WTC11 (cell line): Measurements from ENCODE around the gene PLPP4. TPM values are rescaled to one million over a fixed set of nuclear protein-coding genes. Genes with fewer than 3 reads are reported as not detected.

Source experiments
- ATAC-seq: fragments of 200-7000 bp; cut with Tn5 transposase; 2 replicates; pipeline ENCODE4 v1.10.0; 2021; ENCODE audit warnings: mild to moderate bottlenecking, moderate library complexity
- CTCF ChIA-PET: fragments of 300-600 bp; sonication (Branson Sonifier 250); formaldehyde crosslinking; loops from one replicate; lab custom pipeline; 2021; ENCODE audit warnings: antibody characterized with exemption; lab: Charles Lee
- POLR2A ChIA-PET: fragments of 350-600 bp; sonication (Branson Sonifier 250); formaldehyde crosslinking; loops from one replicate; lab custom pipeline; 2021; ENCODE audit warnings: antibody characterized with exemption; lab: Charles Lee
- DNase-seq: peaks from one replicate; pipeline ENCODE4 v3.0.0; 2021; ENCODE audit warnings: low spot score
- H3K27ac Mint-ChIP-seq: 2 replicates; pipeline ENCODE4 v1.8.0; 2021; ENCODE audit warnings: mixed read lengths
- H3K27me3 Mint-ChIP-seq: 2 replicates; pipeline ENCODE4 v1.8.0; 2021; ENCODE audit warnings: low read depth, mild to moderate bottlenecking, moderate library complexity, mixed read lengths
- H3K36me3 Mint-ChIP-seq: 2 replicates; pipeline ENCODE4 v1.8.0; 2021; ENCODE audit warnings: mixed read lengths
- H3K4me1 Mint-ChIP-seq: 2 replicates; pipeline ENCODE4 v1.8.0; 2022; ENCODE audit warnings: mixed read lengths
- H3K4me3 Mint-ChIP-seq: 2 replicates; pipeline ENCODE4 v1.8.0; 2021; ENCODE audit warnings: mild to moderate bottlenecking, moderate library complexity, mixed read lengths
- H3K9me3 Mint-ChIP-seq: 2 replicates; pipeline ENCODE4 v1.8.0; 2021; ENCODE audit warnings: mixed read lengths
- CREB1 ChIP-seq: sonication (generic); formaldehyde crosslinking; IDR thresholded peaks from 2 replicates; pipeline ENCODE4 v1.8.0; 2023; ENCODE audit warnings: mild to moderate bottlenecking, missing genetic modification reagents
- EMX1 ChIP-seq: fragments of 250-450 bp; sonication (Bioruptor Pico); IDR thresholded peaks from 2 replicates; pipeline ENCODE4 v1.8.0; 2021; ENCODE audit warnings: mild to moderate bottlenecking
- FOXK1 ChIP-seq: sonication (generic); formaldehyde crosslinking; IDR thresholded peaks from 2 replicates; pipeline ENCODE4 v1.8.0; 2022; ENCODE audit warnings: mild to moderate bottlenecking, moderate library complexity, missing genetic modification reagents
- IRF2 ChIP-seq: sonication (generic); formaldehyde crosslinking; IDR thresholded peaks from 2 replicates; pipeline ENCODE4 v1.8.0; 2022; ENCODE audit warnings: low read depth, missing genetic modification reagents, borderline replicate concordance
- JAZF1 ChIP-seq: fragments of 250-450 bp; sonication (Bioruptor Pico); IDR thresholded peaks from 2 replicates; pipeline ENCODE4 v1.9.0; 2021; ENCODE audit warnings: moderate library complexity, mild to moderate bottlenecking, inconsistent platforms
- NFATC4 ChIP-seq: fragments of 250-450 bp; sonication (Bioruptor Pico); IDR thresholded peaks from 2 replicates; pipeline ENCODE4 v1.9.0; 2021; ENCODE audit warnings: mild to moderate bottlenecking
- NR1H2 ChIP-seq: sonication (generic); formaldehyde crosslinking; IDR thresholded peaks from 2 replicates; pipeline ENCODE4 v1.9.0; 2021; ENCODE audit warnings: mild to moderate bottlenecking, moderate library complexity, missing genetic modification reagents
- NR2C2 ChIP-seq: sonication (generic); formaldehyde crosslinking; IDR thresholded peaks from 2 replicates; pipeline ENCODE4 v1.8.0; 2022; ENCODE audit warnings: mild to moderate bottlenecking, missing genetic modification reagents
- NR3C1 ChIP-seq: sonication (generic); formaldehyde crosslinking; conservative IDR thresholded peaks from 2 replicates; pipeline ENCODE4 v1.8.1; 2023; ENCODE audit warnings: low read depth, mild to moderate bottlenecking, missing genetic modification reagents
- total RNA-seq: library from RNA; stranded (reverse); gene quantifications from 3 replicates; pipeline ENCODE4 v1.2.3, GENCODE V29; 2021
- TF ChIP-seq, protein P1 (sequence below): sonication (generic); formaldehyde crosslinking; IDR thresholded peaks from 2 replicates; pipeline ENCODE4 v1.8.1; 2023; ENCODE audit warnings: mild to moderate bottlenecking, missing genetic modification reagents
- TF ChIP-seq, protein P2 (sequence below): sonication (generic); formaldehyde crosslinking; IDR thresholded peaks from 2 replicates; pipeline ENCODE4 v1.8.0; 2023; ENCODE audit warnings: missing genetic modification reagents, mild to moderate bottlenecking, borderline replicate concordance
- TF ChIP-seq, protein P3 (sequence below): sonication (generic); formaldehyde crosslinking; conservative IDR thresholded peaks from 2 replicates; pipeline ENCODE4 v1.8.1; 2023; ENCODE audit warnings: mild to moderate bottlenecking, low read depth, missing genetic modification reagents, moderate library complexity
- TF ChIP-seq, protein P4 (sequence below): sonication (generic); formaldehyde crosslinking; IDR thresholded peaks from 2 replicates; pipeline ENCODE4 v1.8.0; 2022; ENCODE audit warnings: missing genetic modification reagents
- TF ChIP-seq, protein P5 (sequence below): sonication (generic); formaldehyde crosslinking; IDR thresholded peaks from 2 replicates; pipeline ENCODE4 v1.8.1; 2022; ENCODE audit warnings: low read depth, missing genetic modification reagents, borderline replicate concordance
- TF ChIP-seq, protein P6 (sequence below): sonication (generic); formaldehyde crosslinking; IDR thresholded peaks from 2 replicates; pipeline ENCODE4 v1.8.1; 2023; ENCODE audit warnings: mild to moderate bottlenecking, missing genetic modification reagents, borderline replicate concordance

The PLPP4 gene
- total RNA-seq, 1 experiment from 2014 or later, result 0.15 TPM

DNA sequence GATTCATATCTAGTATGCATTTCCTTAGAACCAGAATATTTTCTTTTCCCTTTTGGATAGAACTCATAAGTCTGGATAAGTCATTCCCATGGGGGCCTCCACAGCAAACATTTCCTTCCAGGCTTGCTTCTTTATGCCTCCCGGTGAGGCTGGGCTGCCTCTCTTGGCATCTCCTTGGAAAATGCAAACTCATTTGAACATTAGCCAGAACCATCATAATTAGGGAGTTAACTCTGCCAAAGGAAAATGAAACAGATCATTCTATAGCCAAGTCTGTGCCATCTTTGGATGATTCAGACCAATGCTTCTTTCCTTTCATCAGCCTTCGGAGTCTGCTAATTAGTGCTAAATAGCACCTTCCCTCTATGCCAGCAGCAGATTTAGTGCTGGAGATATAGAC lies 81.1 kb downstream of the PLPP4 start (continued):
- TF ChIP-seq NR1H2 (CRISPR knock-in tag) (no peak), EMX1 (CRISPR knock-in tag) (no peak), CREB1 (CRISPR knock-in tag) (no peak), NR2C2 (no peak), NR3C1 (no peak), IRF2 (CRISPR knock-in tag) (no peak), FOXK1 (CRISPR knock-in tag) (no peak), NFATC4 (CRISPR knock-in tag) (no peak)
- TF ChIP-seq, protein P1, sequence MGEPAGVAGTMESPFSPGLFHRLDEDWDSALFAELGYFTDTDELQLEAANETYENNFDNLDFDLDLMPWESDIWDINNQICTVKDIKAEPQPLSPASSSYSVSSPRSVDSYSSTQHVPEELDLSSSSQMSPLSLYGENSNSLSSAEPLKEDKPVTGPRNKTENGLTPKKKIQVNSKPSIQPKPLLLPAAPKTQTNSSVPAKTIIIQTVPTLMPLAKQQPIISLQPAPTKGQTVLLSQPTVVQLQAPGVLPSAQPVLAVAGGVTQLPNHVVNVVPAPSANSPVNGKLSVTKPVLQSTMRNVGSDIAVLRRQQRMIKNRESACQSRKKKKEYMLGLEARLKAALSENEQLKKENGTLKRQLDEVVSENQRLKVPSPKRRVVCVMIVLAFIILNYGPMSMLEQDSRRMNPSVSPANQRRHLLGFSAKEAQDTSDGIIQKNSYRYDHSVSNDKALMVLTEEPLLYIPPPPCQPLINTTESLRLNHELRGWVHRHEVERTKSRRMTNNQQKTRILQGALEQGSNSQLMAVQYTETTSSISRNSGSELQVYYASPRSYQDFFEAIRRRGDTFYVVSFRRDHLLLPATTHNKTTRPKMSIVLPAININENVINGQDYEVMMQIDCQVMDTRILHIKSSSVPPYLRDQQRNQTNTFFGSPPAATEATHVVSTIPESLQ (CRISPR knock-in tag), result no peak
- TF ChIP-seq, protein P2, sequence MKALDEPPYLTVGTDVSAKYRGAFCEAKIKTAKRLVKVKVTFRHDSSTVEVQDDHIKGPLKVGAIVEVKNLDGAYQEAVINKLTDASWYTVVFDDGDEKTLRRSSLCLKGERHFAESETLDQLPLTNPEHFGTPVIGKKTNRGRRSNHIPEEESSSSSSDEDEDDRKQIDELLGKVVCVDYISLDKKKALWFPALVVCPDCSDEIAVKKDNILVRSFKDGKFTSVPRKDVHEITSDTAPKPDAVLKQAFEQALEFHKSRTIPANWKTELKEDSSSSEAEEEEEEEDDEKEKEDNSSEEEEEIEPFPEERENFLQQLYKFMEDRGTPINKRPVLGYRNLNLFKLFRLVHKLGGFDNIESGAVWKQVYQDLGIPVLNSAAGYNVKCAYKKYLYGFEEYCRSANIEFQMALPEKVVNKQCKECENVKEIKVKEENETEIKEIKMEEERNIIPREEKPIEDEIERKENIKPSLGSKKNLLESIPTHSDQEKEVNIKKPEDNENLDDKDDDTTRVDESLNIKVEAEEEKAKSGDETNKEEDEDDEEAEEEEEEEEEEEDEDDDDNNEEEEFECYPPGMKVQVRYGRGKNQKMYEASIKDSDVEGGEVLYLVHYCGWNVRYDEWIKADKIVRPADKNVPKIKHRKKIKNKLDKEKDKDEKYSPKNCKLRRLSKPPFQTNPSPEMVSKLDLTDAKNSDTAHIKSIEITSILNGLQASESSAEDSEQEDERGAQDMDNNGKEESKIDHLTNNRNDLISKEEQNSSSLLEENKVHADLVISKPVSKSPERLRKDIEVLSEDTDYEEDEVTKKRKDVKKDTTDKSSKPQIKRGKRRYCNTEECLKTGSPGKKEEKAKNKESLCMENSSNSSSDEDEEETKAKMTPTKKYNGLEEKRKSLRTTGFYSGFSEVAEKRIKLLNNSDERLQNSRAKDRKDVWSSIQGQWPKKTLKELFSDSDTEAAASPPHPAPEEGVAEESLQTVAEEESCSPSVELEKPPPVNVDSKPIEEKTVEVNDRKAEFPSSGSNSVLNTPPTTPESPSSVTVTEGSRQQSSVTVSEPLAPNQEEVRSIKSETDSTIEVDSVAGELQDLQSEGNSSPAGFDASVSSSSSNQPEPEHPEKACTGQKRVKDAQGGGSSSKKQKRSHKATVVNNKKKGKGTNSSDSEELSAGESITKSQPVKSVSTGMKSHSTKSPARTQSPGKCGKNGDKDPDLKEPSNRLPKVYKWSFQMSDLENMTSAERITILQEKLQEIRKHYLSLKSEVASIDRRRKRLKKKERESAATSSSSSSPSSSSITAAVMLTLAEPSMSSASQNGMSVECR (CRISPR knock-in tag), result no peak
- TF ChIP-seq, protein P3, sequence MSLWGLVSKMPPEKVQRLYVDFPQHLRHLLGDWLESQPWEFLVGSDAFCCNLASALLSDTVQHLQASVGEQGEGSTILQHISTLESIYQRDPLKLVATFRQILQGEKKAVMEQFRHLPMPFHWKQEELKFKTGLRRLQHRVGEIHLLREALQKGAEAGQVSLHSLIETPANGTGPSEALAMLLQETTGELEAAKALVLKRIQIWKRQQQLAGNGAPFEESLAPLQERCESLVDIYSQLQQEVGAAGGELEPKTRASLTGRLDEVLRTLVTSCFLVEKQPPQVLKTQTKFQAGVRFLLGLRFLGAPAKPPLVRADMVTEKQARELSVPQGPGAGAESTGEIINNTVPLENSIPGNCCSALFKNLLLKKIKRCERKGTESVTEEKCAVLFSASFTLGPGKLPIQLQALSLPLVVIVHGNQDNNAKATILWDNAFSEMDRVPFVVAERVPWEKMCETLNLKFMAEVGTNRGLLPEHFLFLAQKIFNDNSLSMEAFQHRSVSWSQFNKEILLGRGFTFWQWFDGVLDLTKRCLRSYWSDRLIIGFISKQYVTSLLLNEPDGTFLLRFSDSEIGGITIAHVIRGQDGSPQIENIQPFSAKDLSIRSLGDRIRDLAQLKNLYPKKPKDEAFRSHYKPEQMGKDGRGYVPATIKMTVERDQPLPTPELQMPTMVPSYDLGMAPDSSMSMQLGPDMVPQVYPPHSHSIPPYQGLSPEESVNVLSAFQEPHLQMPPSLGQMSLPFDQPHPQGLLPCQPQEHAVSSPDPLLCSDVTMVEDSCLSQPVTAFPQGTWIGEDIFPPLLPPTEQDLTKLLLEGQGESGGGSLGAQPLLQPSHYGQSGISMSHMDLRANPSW, result no peak
- TF ChIP-seq, protein P4, sequence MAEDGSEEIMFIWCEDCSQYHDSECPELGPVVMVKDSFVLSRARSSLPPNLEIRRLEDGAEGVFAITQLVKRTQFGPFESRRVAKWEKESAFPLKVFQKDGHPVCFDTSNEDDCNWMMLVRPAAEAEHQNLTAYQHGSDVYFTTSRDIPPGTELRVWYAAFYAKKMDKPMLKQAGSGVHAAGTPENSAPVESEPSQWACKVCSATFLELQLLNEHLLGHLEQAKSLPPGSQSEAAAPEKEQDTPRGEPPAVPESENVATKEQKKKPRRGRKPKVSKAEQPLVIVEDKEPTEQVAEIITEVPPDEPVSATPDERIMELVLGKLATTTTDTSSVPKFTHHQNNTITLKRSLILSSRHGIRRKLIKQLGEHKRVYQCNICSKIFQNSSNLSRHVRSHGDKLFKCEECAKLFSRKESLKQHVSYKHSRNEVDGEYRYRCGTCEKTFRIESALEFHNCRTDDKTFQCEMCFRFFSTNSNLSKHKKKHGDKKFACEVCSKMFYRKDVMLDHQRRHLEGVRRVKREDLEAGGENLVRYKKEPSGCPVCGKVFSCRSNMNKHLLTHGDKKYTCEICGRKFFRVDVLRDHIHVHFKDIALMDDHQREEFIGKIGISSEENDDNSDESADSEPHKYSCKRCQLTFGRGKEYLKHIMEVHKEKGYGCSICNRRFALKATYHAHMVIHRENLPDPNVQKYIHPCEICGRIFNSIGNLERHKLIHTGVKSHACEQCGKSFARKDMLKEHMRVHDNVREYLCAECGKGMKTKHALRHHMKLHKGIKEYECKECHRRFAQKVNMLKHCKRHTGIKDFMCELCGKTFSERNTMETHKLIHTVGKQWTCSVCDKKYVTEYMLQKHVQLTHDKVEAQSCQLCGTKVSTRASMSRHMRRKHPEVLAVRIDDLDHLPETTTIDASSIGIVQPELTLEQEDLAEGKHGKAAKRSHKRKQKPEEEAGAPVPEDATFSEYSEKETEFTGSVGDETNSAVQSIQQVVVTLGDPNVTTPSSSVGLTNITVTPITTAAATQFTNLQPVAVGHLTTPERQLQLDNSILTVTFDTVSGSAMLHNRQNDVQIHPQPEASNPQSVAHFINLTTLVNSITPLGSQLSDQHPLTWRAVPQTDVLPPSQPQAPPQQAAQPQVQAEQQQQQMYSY (CRISPR knock-in tag), result no peak
- TF ChIP-seq, protein P5, sequence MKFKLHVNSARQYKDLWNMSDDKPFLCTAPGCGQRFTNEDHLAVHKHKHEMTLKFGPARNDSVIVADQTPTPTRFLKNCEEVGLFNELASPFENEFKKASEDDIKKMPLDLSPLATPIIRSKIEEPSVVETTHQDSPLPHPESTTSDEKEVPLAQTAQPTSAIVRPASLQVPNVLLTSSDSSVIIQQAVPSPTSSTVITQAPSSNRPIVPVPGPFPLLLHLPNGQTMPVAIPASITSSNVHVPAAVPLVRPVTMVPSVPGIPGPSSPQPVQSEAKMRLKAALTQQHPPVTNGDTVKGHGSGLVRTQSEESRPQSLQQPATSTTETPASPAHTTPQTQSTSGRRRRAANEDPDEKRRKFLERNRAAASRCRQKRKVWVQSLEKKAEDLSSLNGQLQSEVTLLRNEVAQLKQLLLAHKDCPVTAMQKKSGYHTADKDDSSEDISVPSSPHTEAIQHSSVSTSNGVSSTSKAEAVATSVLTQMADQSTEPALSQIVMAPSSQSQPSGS (CRISPR knock-in tag), result no peak

DNA sequence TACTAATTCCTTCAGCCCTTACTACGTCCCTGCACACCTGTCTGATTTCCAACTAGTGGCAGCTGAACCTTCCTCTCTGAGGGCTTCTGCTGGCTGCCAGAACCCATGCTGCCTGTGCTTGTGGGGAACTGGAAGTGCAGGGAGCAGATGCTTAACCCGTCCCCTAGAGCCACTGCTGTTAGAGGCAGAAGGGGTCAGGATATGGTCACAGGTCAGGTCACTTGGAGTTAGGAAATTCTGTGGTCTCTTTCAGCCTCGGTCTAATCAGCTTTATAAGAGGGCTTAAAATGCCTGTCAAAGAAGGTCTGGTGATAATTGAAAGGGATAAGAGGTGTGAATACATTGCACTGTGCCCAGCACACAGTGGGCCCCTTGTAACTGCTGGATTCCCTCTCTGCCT lies 82.0 kb downstream of the PLPP4 start:
- no peaks in the 10 kb centered on the region for H3K36me3 Mint-ChIP-seq
- H3K27me3 Mint-ChIP-seq, result no peaks in the 10 kb centered on the region
- H3K27ac Mint-ChIP-seq, result no peak overlapping the region
- no peak overlapping the region for H3K4me3 Mint-ChIP-seq
- DNase-seq (no peak), ATAC-seq (no peak)
- CTCF ChIA-PET, result no interaction called here
- POLR2A ChIA-PET, result no interaction called here
- peaks cover 5% of the 10 kb centered on the region for H3K4me1 Mint-ChIP-seq
- TF ChIP-seq, protein P6, sequence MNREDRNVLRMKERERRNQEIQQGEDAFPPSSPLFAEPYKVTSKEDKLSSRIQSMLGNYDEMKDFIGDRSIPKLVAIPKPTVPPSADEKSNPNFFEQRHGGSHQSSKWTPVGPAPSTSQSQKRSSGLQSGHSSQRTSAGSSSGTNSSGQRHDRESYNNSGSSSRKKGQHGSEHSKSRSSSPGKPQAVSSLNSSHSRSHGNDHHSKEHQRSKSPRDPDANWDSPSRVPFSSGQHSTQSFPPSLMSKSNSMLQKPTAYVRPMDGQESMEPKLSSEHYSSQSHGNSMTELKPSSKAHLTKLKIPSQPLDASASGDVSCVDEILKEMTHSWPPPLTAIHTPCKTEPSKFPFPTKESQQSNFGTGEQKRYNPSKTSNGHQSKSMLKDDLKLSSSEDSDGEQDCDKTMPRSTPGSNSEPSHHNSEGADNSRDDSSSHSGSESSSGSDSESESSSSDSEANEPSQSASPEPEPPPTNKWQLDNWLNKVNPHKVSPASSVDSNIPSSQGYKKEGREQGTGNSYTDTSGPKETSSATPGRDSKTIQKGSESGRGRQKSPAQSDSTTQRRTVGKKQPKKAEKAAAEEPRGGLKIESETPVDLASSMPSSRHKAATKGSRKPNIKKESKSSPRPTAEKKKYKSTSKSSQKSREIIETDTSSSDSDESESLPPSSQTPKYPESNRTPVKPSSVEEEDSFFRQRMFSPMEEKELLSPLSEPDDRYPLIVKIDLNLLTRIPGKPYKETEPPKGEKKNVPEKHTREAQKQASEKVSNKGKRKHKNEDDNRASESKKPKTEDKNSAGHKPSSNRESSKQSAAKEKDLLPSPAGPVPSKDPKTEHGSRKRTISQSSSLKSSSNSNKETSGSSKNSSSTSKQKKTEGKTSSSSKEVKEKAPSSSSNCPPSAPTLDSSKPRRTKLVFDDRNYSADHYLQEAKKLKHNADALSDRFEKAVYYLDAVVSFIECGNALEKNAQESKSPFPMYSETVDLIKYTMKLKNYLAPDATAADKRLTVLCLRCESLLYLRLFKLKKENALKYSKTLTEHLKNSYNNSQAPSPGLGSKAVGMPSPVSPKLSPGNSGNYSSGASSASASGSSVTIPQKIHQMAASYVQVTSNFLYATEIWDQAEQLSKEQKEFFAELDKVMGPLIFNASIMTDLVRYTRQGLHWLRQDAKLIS, result no peak
- no peak for TF ChIP-seq JAZF1 (CRISPR knock-in tag)
- H3K9me3 Mint-ChIP-seq, result no peaks in the 10 kb centered on the region
